Stimulated activated CD8-positive, alpha-beta memory T cell treated with anti-CD3 and anti-CD28 coated beads, Interleukin-12 subunit alpha, Interleukin-12 subunit beta, amount 100 ng/mL, for 24 hours (primary cell): ENCODE results near the gene MPP3.

ENCODE experiments used
- DNase-seq: peaks from one replicate; pipeline ENCODE4 v3.0.0-alpha.2; 2020; ENCODE audit errors: extremely low read depth

MPP3 gene

GRCh38 chr17:43772877-43773648 is 59.9 kb downstream of the MPP3 start:
- no peak for DNase-seq

DNA sequence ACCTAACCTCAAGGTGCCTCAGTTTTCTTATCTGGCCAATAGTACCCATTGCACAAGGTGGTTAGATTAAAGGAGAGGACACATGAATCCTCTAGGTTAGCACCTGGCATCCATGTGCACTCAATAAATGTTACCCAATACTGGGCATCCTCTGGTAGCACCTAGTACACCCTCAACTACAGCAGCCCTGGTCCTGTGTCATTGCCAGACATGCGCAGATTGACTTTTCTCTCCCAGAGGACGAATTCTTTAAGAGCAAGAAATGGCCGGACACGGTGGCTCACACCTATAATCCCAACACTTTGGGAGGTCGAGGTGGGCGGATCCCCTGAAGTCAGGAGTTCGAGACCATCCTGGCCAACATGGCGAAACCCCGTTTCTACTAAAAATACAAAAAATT is 61.5 kb downstream of the MPP3 start:
- no peak for DNase-seq

GRCh38 chr17:43770957-43771356 is 62.0 kb downstream of the MPP3 start:
- no peak for DNase-seq

DNA sequence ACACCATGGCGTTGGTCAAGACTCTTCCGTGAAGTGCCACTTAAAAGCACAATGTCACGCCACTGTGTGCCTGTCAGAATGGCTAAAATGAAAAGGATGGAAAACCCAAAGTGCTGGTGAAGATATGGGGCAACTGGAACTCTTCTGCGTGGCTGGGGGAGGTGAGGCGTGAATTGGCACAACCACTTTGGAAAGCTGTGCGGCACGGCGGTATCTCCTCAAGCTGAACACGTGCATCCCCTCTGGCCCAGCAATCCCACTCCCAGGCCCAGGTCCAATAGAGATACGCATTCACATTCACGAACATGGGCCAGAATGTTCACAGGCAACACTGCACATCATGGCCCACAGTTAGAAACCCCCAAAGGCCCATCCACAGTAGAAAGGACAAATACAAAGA is 63.1 kb downstream of the MPP3 start:
- no peak for DNase-seq

DNA sequence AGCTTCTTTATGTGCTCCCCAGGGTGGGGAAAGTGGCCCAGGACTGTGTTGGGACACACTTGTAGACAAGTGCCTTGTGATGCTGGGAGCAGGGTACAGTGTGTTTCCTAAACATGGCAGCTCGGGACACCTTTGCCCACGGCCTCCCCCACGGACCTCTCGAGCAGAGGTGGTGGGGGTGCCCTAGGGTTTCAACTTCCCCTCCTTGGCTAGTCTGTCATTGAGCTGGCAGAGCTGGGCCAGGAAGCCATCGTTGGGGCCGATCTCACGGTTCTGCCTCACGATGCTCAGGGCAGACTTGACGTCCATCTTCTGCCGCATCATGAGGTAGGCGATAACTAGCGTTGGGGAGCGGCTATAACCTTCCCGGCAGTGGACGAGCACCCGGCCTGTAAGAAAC is 63.5 kb downstream of the MPP3 start:
- DNase-seq = no peak

GRCh38 chr17:43768943-43769342 is 64.0 kb downstream of the MPP3 start:
- no peak for DNase-seq

- DNase-seq = no peak
These were observed 64.6 kb downstream of the MPP3 start for GRCh38 chr17:43768382-43768781.

GRCh38 chr17:43767713-43768059 is 65.3 kb downstream of the MPP3 start:
- no peak for DNase-seq

GRCh38 chr17:43767053-43767712 is 65.8 kb downstream of the MPP3 start:
- DNase-seq = no peak

GRCh38 chr17:43766413-43767052 is 66.4 kb downstream of the MPP3 start:
- no peak for DNase-seq

- peak; percentile 55 for DNase-seq
These were observed 72.6 kb downstream of the MPP3 start for GRCh38 chr17:43760254-43760852.

DNA sequence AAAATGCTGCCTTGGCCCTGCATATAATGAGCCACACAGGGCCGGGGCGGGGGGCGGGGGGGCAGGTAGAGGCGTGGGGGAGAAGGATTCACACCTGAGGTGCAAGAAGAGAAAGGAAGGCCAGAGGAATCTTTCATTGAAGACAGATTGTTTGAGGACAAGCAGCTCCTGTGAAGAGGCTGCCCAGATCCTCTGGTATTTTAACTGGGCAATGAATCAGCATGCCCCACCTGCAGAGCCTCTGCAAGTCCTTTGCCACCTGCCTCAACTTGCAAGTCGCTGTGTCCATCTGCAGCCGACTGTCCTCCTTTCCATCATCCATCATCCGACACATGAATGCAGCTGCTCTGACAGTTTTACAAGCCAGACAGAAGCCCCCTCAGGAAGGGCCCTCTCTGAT is 73.1 kb downstream of the MPP3 start:
- no peak for DNase-seq

DNA sequence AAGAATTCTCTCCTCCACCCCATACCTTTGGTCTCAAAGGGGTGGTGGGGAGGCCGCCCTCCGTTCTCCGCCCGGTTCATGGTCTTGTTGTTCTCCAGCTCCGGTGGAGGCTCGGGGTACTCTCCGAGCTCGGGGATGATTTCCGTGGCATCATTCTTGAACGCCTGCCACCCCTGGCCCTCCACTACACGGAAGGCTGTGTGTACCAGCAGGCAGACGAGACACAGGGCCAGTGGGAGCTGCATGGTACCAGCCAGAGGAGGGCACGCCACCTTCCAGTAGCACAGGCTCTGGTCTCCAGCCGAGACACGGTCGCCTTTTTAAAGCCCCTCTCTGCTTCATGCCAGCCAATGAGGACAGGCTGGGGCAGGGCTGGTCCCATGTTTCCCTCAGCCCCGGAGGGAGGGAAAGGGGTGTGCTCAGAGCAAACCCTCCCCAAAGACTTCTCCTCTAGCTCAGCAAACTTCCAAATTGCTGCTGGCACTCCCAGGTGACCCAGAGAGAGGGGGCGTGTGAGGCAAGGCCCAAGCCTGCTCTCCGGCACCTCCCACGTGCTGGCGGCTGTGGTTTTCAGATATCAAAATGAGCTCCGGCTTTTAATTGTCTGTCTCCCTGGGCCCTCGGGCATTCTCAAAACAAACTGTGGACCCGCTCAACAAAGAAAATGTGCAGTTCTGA is 74.3 kb downstream of the MPP3 start, which contains the start of gene SOST:
TSS of gene SOST (minus strand) at position 295 of the 678 bp plus-strand sequence. CDS start at position 245, 50 bp downstream.
- DNase-seq = no peak

DNA sequence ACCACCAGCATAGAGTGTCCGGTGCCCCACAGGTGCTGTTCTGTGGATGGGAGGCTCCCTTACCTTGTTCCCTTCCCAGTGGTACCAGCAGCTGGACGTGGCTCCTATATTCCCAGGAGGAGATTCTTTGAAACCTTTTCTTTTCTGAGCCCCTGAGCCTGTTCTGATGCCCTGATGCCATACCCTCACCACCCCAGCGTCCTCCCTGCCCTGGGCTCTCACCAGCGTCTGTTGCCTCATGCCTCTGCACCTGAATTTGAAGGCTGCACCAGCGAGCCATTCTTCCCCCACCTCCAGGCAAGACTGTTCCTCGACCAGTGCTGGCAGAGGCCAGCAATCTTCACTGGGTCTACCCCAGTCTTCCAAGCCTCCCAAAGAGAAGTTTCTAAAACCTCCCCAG is 74.9 kb downstream of the MPP3 start:
- DNase-seq = no peak

DNA sequence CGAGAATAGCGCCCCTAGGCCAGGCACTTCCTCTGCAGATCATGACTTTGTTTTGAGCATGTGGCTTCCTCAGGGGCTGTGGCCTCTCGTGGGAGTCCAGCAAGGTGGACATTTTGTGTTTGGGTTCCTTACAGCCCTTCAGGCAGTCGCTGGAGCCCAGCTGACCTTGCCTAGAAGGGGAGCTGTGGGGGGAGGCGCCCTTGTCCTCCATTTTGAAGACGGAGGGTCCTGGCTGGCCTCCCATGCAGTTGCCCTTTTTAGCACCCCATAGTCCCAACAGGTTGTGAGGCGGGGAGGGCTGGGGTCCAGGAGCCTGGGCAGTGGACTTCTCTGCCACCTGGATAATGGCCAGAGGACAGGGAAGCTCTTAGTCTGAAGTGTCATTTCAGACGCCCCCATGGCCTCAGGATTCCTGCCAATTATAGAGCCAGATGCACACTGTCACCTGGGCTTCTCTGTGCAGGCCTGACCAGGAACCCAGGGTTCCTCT is 75.7 kb downstream of the MPP3 start:
- no peak for DNase-seq

GRCh38 chr17:43756201-43756600 is 76.7 kb downstream of the MPP3 start:
- no peak for DNase-seq

DNA sequence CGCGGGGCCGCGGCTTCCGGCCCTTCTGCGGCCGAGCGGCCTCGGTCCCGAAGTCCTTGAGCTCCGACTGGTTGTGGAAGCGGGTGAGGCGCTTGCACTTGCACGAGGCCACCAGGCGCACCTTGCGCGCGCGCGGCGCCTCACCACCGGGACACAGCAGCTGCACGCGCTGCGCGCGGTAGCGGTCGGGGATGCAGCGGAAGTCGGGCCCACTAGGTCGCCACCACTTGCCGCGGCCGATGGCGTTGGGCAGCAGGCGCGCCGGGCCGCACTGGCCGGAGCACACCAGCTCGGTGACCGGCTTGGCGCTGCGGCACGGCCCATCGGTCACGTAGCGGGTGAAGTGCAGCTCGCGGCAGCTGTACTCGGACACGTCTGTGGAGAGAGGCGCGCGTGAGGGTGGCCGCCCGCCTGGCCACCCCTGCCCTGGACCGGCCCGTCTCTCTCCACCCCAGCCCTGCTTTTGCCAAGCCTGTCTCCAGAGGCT is 77.5 kb downstream of the MPP3 start:
- no peak for DNase-seq

GRCh38 chr17:43754947-43755346 is 78.0 kb downstream of the MPP3 start:
- DNase-seq = no peak

- no peak for DNase-seq
These were observed 79.3 kb downstream of the MPP3 start for GRCh38 chr17:43753493-43754129.
